Measurements from ENCODE around the gene LOXL1. TPM values are rescaled to one million over a fixed set of nuclear protein-coding genes. Genes with fewer than 3 reads are reported as not detected.
A peak's percentile ranks its signal among the peaks of the same experiment; 100 is the strongest.

The LOXL1 gene
- total and polyA plus RNA-seq, 9 of the 15 experiments (the other 6 are each of a cell fraction or from before 2014, with no cell fraction given) = 0.14 TPM; not detected in 8

DNA sequence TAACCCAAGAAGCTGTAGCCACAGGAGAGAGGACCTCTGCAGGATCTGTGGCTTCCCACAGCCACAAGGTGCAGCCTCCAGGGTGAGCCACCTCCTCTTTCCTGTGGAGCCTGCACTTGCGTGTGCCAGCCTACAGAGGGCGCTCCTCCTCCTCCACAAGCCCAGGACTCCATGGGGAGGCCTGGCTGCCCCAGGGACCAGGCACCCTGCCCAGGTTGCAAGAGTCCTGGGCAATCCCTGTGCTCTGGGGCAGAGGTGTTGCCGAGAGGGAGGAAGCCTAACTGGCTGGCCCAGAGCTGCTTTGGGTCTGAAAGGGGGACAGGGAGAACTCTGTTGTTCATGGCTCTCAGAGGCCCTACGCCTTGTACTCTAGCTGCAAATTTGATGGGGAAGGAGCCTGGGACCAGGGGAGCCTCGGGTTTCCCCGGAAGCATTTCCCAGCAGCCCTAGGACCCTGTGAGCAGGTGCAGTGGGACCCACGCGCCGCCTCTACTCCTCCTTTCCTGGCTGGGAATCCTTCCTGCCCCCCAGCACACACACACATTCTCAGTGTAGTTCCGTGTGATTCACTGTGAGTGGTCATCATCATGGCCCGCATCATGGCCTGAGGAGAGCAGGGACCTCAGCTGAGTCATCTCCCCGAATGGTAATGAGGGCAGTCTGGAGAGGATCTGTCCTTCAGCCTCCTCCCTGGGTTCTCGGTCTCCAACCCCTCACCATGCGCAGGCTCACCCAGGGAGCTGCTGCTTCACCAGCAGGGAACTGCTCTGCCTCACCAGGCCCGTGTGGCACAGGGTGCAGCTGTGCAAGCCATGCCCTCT is 28.6 kb upstream of the LOXL1 start:
- BruUV-seq (replicated peaks) = no TSS peak
- no peaks in the 10 kb centered on the region for H3K9me3 ChIP-seq (replicated peaks; ENCODE audit: control insufficient read depth, insufficient read depth, low read depth, low read length)
- H2AFZ ChIP-seq (ENCODE audit: low read depth, low read length) = no peak overlapping the region
- H3K4me3 ChIP-seq = no peak overlapping the region
- H4K20me1 ChIP-seq (replicated peaks; ENCODE audit: control insufficient read depth, insufficient read depth, low read length) = no peaks in the 10 kb centered on the region; the same call in none of the 2 replicates
- H3K9ac ChIP-seq (ENCODE audit: insufficient read depth in 1 of 2, low read depth in 2 of 2, low read length in 2 of 2) = peak overlapping the region in 1 of 2 experiments; percentile 40; a peak in 1 of 4 replicates
- peak; percentile 99 for ATAC-seq
- DNase-seq (ENCODE audit: extremely low read depth in 1 of 4, low spot score in 3 of 4) = peak; percentile 73 to 94 (median 90)
- H3K27ac ChIP-seq (ENCODE audit: extremely low read depth, low read depth, low read length) = no peak overlapping the region
- in situ Hi-C loops (cut with MboI) (no loop called here), intact Hi-C loops (cut with micrococcal nuclease) (loop anchor here (1.0 kb wide), 1 partner anchor 67 kb away; no protein-coding TSS in a partner anchor)
- 10% methylated on average over 13 of the region's 15 CpGs for WGBS (ENCODE audit: insufficient coverage, low coverage, missing lambda C conversion rate)
- H3K4me2 ChIP-seq (ENCODE audit: insufficient read depth, low read length) = no peak overlapping the region
- no peaks in the 10 kb centered on the region for H3K36me3 ChIP-seq (ENCODE audit: control insufficient read depth, insufficient read depth, low read length)
- H3K27me3 ChIP-seq (ENCODE audit: control insufficient read depth in 2 of 2, insufficient read depth in 2 of 2, low read length in 2 of 2) = peaks cover 7 to 65% of the 10 kb centered on the region in 2 experiments; a peak in 4 of 5 replicates
- H3K9me1 ChIP-seq (ENCODE audit: control insufficient read depth, insufficient read depth, low read length) = no peaks in the 10 kb centered on the region
- H3K79me2 ChIP-seq (ENCODE audit: control insufficient read depth, insufficient read depth, low read length) = no peaks in the 10 kb centered on the region
- H3K4me1 ChIP-seq (replicated peaks in 1 of 2; ENCODE audit: control insufficient read depth in 2 of 2, insufficient read depth in 2 of 2, low read length in 2 of 2) = peaks cover 0 to 3% of the 10 kb centered on the region in 2 experiments; a peak in 1 of 5 replicates
- ChIA-PET POLR2A (no interaction called here), CTCF (ENCODE audit: low intra/inter-chr PET ratio) (interaction anchor here (0.8 kb wide), 1 partner anchor 69 kb away, joined by 3 read pairs; no protein-coding TSS in a partner anchor)
- peak; percentile 78 for FAIRE-seq
- 0 out of 3 replicates have a peak, but pooled peaks of 1 of the 2 experiments have one; percentile 39 for TF ChIP-seq CBX3 (IDR thresholded peaks at IDR 0.05; ENCODE audit: borderline replicate concordance in 1 of 2, low read length in 2 of 2)
- TF ChIP-seq, protein P1, sequence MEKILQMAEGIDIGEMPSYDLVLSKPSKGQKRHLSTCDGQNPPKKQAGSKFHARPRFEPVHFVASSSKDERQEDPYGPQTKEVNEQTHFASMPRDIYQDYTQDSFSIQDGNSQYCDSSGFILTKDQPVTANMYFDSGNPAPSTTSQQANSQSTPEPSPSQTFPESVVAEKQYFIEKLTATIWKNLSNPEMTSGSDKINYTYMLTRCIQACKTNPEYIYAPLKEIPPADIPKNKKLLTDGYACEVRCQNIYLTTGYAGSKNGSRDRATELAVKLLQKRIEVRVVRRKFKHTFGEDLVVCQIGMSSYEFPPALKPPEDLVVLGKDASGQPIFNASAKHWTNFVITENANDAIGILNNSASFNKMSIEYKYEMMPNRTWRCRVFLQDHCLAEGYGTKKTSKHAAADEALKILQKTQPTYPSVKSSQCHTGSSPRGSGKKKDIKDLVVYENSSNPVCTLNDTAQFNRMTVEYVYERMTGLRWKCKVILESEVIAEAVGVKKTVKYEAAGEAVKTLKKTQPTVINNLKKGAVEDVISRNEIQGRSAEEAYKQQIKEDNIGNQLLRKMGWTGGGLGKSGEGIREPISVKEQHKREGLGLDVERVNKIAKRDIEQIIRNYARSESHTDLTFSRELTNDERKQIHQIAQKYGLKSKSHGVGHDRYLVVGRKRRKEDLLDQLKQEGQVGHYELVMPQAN (IDR thresholded peaks at IDR 0.05; ENCODE audit: borderline replicate concordance) = no peak
- TF ChIP-seq NR1H2 (CRISPR knock-in tag; IDR thresholded peaks at IDR 0.05) = no peak
- no peak for TF ChIP-seq SMARCB1 (IDR thresholded peaks at IDR 0.05; ENCODE audit: insufficient read length, low read depth)
- TF ChIP-seq, protein P2, sequence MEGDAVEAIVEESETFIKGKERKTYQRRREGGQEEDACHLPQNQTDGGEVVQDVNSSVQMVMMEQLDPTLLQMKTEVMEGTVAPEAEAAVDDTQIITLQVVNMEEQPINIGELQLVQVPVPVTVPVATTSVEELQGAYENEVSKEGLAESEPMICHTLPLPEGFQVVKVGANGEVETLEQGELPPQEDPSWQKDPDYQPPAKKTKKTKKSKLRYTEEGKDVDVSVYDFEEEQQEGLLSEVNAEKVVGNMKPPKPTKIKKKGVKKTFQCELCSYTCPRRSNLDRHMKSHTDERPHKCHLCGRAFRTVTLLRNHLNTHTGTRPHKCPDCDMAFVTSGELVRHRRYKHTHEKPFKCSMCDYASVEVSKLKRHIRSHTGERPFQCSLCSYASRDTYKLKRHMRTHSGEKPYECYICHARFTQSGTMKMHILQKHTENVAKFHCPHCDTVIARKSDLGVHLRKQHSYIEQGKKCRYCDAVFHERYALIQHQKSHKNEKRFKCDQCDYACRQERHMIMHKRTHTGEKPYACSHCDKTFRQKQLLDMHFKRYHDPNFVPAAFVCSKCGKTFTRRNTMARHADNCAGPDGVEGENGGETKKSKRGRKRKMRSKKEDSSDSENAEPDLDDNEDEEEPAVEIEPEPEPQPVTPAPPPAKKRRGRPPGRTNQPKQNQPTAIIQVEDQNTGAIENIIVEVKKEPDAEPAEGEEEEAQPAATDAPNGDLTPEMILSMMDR (IDR thresholded peaks at IDR 0.05 in 2 of 3, conservative IDR thresholded peaks at IDR 0.05 in 1 of 3; ENCODE audit: insufficient read depth in 2 of 3, low read depth in 1 of 3, low read length in 3 of 3) = peak; percentile 95 to 98 (median 97)
- no peak for TF ChIP-seq TBL1XR1 (IDR thresholded peaks at IDR 0.05; ENCODE audit: low read length in 2 of 2)
- no peak for TF ChIP-seq ZNF354B (CRISPR knock-in tag; IDR thresholded peaks at IDR 0.05)
- TF ChIP-seq, protein P3, sequence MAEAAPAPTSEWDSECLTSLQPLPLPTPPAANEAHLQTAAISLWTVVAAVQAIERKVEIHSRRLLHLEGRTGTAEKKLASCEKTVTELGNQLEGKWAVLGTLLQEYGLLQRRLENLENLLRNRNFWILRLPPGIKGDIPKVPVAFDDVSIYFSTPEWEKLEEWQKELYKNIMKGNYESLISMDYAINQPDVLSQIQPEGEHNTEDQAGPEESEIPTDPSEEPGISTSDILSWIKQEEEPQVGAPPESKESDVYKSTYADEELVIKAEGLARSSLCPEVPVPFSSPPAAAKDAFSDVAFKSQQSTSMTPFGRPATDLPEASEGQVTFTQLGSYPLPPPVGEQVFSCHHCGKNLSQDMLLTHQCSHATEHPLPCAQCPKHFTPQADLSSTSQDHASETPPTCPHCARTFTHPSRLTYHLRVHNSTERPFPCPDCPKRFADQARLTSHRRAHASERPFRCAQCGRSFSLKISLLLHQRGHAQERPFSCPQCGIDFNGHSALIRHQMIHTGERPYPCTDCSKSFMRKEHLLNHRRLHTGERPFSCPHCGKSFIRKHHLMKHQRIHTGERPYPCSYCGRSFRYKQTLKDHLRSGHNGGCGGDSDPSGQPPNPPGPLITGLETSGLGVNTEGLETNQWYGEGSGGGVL (CRISPR knock-in tag; IDR thresholded peaks at IDR 0.05) = no peak
- TF ChIP-seq SRSF1 (IDR thresholded peaks at IDR 0.05; ENCODE audit: low read depth, low read length) = no peak
- TF ChIP-seq, protein P4, sequence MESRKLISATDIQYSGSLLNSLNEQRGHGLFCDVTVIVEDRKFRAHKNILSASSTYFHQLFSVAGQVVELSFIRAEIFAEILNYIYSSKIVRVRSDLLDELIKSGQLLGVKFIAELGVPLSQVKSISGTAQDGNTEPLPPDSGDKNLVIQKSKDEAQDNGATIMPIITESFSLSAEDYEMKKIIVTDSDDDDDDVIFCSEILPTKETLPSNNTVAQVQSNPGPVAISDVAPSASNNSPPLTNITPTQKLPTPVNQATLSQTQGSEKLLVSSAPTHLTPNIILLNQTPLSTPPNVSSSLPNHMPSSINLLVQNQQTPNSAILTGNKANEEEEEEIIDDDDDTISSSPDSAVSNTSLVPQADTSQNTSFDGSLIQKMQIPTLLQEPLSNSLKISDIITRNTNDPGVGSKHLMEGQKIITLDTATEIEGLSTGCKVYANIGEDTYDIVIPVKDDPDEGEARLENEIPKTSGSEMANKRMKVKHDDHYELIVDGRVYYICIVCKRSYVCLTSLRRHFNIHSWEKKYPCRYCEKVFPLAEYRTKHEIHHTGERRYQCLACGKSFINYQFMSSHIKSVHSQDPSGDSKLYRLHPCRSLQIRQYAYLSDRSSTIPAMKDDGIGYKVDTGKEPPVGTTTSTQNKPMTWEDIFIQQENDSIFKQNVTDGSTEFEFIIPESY (CRISPR knock-in tag; IDR thresholded peaks at IDR 0.05) = no peak
- peak; percentile 97 for TF ChIP-seq GABPB1 (CRISPR knock-in tag; IDR thresholded peaks at IDR 0.05)
- no peak for TF ChIP-seq NELFE (IDR thresholded peaks at IDR 0.05; ENCODE audit: insufficient read depth, insufficient read length)

Measured in K562 (cell line).